GM19395 (cell line): ENCODE data around the gene EGFR.

Experiments
- ATAC-seq: cut with Tn5 transposase; IDR thresholded peaks from one replicate; pipeline ENCODE4 v1.9.1; 2021; ENCODE audit warnings: mild to moderate bottlenecking, moderate library complexity; ENCODE audit not compliant: unreplicated experiment

Gene EGFR

DNA sequence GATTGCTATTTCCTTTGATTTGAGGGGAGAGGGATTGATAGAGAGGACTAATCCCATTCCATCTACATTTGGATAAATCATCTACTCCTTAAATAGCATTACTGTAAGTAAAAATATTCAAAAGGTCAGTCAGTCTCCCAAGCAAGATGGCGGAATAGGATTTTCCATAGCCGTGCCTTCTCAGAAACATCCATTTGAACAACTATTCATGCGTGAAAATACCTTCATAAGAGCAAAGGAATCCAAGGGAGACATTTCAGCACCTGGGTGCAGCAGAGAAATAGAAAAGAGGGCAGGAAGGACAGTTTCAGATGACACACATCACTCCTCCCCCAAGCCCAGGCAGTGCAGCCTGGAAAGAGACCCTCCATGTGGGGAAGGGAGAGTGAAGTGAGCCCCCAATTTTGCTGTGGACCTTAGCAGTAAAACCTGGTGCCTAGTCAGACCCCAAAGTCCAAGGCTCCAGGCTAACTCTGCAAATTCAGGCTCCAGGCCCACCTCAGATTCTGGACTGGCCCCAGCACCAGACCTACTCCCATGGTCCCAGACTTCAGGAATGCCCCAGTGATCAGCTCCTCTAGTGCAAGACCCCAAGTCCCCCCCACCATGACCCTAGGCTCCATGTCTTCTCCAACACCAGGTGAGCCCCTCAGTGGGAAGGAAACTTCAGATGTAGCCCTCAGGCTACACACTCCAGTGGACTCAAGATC, 242.0 kb downstream of the EGFR start:
- no peak for ATAC-seq
